ENCODE measurements around the gene IKZF5.

Gene IKZF5

DNA sequence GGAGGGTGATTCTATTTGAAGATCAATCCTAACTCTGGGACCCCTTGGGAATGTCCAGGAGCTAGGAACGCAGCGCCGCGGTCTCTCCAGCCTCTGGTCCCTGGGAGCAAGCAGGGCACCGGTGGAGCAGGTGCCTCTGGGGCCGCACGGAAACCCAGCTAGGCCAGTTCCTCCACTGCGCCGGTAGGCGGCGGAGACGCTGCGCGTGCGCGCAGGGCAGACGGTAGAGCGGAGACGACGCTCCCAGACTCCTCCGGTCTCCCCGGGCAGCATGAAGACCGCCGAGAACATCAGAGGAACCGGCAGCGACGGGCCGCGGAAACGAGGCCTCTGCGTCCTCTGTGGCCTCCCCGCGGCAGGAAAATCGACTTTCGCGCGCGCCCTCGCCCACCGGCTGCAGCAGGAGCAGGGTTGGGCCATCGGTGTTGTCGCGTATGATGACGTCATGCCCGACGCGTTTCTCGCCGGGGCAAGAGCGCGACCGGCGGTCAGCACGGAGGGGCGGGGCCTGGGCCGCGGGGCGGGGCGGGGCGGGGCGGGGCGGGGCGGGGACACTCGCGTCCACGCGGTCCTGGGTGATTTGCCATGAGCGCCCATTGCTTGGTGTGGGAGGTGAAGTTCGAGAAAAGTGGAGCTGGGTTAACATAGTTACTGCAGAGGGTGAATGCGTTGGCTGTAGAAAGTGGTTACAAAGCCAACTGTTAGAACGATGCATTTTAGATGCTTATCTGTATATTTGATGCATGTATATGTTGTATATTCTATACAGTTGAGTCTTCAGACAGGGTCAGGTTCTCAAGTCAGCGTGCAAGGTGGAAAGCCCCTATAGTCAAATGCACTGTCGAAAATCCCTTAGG is 28.2 kb downstream of the IKZF5 start, which contains the start of gene PSTK:
Gene PSTK (plus strand): TSS at position 193 of the 857 bp plus-strand sequence. CDS start 79 bp downstream, at position 272.
- peak; percentile 90 to 92 for DNase-seq

DNA sequence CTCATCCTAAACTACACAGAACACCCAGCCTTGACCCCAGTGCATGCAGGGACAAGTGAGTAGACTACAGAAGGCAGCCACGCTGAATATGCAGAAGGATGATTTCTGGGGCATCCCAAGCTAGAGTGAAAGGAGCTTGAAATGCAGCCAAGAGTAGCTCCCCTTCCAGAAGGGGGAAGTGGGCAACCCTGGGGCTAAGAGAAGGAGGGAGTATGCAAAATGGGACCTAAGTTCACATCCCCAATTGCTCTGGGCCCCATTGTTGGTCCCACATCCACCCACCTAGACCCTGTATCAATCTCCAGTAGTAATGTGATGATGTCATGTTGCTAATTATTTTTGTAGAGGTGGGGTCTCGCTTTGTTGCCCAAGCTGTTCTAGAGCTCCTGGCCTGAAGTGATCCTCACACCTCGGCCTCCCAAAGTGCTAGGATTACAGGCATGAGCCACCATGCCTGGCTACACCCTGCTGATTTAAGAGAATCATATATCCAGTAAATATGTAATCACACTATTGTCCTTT is 34.0 kb downstream of the IKZF5 start:
- DNase-seq: no peak

DNA sequence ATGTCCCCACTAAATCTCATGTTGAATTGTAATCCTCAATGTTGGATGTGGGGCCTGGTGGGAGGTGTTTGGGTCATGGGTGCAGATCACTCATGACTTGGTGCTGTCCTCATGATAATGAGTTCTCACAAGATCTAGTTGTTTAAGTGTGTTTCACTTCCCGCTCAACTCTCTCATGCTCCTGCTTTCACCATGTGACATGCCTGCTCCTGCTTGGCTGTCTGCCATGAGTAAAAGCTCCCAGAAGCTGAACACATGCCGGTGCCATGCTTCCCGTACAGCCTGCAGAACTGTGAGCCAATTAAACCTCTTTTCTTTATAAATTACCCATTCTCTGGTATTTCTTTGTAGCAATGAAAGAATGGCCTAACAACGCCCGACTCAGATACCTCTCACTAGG is 34.6 kb downstream of the IKZF5 start:
- DNase-seq: no peak

DNA sequence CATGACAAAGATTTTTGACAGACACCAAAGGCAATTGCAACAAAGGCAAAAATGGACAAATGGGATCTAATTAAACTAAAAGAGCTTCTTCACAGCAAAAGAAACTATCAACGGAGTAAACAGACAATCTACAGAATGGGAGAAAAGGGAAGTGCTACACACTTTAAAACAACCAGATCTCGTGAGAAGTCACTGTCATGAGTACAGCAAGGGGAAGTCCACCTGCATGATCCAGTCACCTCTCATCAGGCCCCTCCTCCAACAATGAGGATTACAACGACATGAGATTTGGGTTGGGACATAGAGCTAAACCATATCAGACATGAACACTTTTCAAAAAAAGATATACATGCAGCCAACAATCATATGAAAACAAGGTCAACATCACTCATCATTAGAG is 39.9 kb downstream of the IKZF5 start:
- no peak for DNase-seq

DNA sequence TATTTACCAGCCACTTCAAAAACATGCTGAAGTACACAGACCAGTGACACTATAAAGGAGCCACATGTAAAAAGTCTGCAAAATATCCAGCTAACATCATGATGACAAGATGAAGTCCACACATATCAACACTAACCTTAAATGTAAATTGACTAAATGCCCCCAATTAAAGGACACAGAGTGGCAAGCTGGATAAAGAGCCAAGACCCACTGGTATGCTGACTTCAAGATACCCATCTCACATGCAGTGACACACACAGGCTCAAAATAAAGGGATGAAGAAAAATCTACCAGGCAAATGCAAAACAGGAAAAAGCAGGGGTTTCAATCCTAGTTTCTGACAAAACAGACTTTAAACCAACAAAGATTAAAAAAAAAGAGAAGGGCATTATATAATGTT is 41.7 kb downstream of the IKZF5 start:
- DNase-seq: no peak

DNA sequence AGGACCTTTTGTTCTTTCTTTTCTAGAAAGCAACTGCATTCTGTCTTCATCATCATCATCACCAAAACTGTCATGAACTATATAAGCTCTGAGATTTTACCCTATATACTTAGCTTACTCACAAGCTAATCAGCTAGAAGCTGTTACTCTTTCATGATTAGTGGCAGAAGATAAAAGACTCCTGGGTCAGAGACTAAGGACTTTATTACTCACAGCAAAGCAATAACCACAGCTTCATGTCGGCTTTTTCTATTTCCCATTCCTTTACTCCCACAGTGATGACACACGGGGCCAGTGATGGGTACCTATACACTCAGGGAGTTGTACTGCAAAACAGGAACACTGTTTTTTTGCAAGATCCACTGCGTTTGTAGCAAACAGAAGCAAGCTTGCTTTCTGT is 46.2 kb downstream of the IKZF5 start:
- DNase-seq: no peak

DNA sequence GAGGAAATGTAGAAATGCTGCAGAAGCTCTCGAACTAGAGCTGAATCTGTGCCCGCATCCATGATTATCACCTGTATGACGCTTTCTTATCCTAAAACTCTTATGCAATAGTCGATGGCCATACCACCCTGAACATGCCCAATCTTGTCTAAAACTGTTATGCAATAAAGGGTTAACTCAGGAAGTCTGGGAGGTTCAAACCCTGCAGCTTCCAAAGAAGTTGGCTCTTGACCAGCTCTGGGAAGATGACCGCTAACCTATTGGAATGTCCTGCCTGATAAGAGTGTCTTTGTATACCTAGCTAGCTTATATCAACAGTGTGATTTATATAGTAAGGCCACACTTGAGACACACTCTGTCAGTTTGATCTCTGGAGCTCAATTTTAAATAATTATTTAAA is 51.1 kb downstream of the IKZF5 start:
- DNase-seq: no peak

DNA sequence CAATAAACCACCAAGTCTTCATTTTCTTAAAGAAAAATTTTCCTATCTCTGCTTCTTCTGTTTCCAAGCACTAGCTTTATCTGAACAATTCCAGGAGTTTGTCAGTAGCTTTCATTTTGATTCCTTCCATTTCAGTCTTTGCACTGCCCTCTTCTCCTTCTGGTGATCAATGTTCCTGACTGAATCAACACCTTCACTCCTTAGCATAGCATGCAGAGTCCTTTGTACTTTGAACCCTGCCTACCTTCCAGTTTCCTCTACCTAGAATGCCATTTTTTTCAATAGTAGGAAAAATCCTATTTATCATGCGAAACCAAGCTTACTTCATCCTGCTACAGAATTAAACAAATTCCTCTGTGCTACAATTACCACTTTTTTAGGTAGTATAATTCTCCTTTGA is 52.7 kb downstream of the IKZF5 start:
- no peak for DNase-seq

DNA sequence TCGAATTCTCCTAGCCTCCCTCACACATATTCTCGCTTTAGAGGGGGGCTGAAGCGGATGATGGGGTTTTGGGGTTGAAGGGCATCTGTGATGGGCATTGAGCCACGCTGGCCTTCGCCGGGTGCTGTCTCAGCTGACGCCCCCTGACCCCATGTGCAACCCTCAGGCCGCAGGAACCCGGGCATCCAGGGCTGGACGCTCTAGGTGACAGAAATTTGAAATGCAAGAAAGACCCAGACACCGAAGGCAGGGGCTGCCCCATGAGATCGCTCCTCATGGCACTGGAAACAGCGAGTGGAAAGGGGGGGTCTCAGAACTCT is 53.9 kb downstream of the IKZF5 start:
- no peak for DNase-seq

DNA sequence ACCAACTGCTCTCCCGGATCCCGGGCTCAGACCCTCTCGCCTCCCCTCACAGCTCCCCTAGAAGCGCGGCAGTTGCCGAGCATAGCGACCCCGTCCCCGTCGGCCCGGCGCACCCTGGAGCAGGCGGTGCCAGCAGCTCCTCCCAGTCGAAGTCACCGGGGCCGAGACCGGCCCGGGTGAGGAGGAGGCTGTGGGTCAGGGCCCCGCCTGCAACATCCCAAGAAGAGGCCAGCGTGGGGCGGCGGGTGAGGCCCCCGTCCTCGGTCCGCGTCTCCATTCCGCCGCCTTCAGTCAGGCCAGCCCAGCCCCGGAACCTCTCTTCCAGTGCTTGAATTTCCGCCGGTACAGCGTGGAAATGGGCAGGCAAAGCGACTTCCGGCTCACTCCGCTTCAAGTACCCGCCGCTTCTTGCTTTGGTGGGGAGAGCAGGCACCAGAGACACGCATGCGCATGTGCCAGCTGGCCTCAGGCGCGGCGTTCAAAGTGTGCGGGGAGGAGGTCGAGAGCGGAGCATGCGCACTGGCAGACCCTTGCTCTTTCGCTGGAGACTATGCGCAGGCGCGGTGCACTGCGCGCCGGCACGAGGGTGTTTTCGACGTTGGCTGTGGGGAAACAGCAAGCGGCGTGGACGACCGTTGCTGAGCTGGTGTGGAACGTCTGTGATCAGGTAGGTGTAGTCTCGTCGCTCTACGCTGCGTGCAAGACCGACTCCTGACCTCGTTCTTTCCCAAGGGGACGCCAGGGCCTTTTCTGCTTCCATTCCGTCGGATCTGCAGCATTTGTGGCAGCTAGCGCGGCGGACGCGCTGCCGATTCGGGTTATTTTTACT is 54.5 kb downstream of the IKZF5 start, which contains the start of gene C10orf88:
Gene C10orf88 (minus strand): TSS at position 326 of the 829 bp plus-strand sequence. CDS start 49 bp downstream, at position 277.
- peak; percentile 99 for DNase-seq

DNA sequence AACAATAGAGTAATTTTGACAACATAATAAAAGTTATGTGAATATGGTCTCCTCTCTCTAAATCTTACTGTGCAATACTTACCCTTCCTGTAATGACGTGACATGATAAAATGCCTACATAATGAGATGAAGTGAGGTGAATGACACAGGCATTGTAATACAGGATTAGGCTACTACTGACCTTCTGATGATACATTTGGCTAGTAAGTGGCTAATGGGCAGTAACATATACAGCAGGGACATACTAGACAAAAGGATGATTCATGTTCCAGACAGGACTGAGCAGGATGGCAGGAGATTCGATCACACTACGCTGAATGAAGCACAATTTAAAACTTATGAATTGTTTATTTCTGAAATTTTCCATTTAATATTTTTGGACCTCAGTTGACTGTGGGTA is 59.3 kb downstream of the IKZF5 start:
- no peak for DNase-seq
